Measurements from ENCODE around the gene NUBP2.

NUBP2 gene

GRCh38 chr16:1775006-1775845 is 7.5 kb upstream of the NUBP2 start:
- TF ChIP-seq, protein P1, sequence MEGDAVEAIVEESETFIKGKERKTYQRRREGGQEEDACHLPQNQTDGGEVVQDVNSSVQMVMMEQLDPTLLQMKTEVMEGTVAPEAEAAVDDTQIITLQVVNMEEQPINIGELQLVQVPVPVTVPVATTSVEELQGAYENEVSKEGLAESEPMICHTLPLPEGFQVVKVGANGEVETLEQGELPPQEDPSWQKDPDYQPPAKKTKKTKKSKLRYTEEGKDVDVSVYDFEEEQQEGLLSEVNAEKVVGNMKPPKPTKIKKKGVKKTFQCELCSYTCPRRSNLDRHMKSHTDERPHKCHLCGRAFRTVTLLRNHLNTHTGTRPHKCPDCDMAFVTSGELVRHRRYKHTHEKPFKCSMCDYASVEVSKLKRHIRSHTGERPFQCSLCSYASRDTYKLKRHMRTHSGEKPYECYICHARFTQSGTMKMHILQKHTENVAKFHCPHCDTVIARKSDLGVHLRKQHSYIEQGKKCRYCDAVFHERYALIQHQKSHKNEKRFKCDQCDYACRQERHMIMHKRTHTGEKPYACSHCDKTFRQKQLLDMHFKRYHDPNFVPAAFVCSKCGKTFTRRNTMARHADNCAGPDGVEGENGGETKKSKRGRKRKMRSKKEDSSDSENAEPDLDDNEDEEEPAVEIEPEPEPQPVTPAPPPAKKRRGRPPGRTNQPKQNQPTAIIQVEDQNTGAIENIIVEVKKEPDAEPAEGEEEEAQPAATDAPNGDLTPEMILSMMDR (conservative IDR thresholded peaks at IDR 0.05; ENCODE audit: low read depth): no peak
- ChIA-PET CTCF (no interaction called here), POLR2A (ENCODE audit: low non-redundant PET) (no interaction called here)
- DNase-seq (ENCODE audit: low spot score): no peak
- peak overlapping the region; percentile 92 for H3K27ac ChIP-seq

GRCh38 chr16:1775846-1776671 is 6.7 kb upstream of the NUBP2 start:
- CTCF ChIA-PET: no interaction called here
- TF ChIP-seq, protein P1 (conservative IDR thresholded peaks at IDR 0.05; ENCODE audit: low read depth): no peak
- POLR2A ChIA-PET (ENCODE audit: low non-redundant PET): interaction anchor here (0.5 kb wide), 1 partner anchor 39 kb away, joined by 5 read pairs; no protein-coding TSS in a partner anchor
- H3K27ac ChIP-seq: peak overlapping the region; percentile 92
- no peak for DNase-seq (ENCODE audit: low spot score)

DNA sequence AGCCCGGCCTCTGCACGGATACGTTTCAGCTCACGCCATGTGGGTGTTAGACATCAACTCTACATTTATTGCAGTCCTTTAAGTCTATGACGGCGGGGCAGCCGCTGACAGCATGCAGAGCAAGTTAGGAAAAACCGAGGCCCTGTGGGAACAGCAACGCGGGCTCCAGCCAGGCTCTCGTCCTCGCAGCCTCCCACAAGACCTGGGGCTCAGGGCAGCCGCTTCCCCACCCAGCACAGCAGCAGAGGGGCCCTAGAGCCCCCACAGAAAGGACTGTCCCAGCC is 6.1 kb upstream of the NUBP2 start:
- TF ChIP-seq, protein P1 (conservative IDR thresholded peaks at IDR 0.05; ENCODE audit: low read depth): no peak
- POLR2A ChIA-PET (ENCODE audit: low non-redundant PET): interaction anchor here (0.5 kb wide), 1 partner anchor 39 kb away, joined by 5 read pairs; no protein-coding TSS in a partner anchor
- DNase-seq (ENCODE audit: low spot score): no peak
- CTCF ChIA-PET: no interaction called here
- peak overlapping the region; percentile 92 for H3K27ac ChIP-seq

GRCh38 chr16:1776991-1777374 is 5.8 kb upstream of the NUBP2 start:
- ChIA-PET POLR2A (ENCODE audit: low non-redundant PET) (interaction anchor here (0.5 kb wide), 1 partner anchor 39 kb away, joined by 5 read pairs; no protein-coding TSS in a partner anchor), CTCF (no interaction called here)
- TF ChIP-seq, protein P1 (conservative IDR thresholded peaks at IDR 0.05; ENCODE audit: low read depth): no peak
- peak overlapping the region; percentile 92 for H3K27ac ChIP-seq
- no peak for DNase-seq (ENCODE audit: low spot score)

- TF ChIP-seq, protein P1 (conservative IDR thresholded peaks at IDR 0.05; ENCODE audit: low read depth): no peak
- no peak for DNase-seq (ENCODE audit: low spot score)
- peak overlapping the region; percentile 92 for H3K27ac ChIP-seq
- CTCF ChIA-PET: no interaction called here
- POLR2A ChIA-PET (ENCODE audit: low non-redundant PET): no interaction called here
These were observed 5.2 kb upstream of the NUBP2 start for GRCh38 chr16:1777375-1778199.
